ENCODE measurements around the gene ROGDI. TPM values are rescaled to one million over a fixed set of nuclear protein-coding genes. Genes with fewer than 3 reads are reported as not detected.

The ROGDI gene
- total and polyA plus RNA-seq, 2 donors (not counting 3 experiments of a cell fraction or from before 2014, with no cell fraction given): 12.0 to 36.9 TPM

DNA sequence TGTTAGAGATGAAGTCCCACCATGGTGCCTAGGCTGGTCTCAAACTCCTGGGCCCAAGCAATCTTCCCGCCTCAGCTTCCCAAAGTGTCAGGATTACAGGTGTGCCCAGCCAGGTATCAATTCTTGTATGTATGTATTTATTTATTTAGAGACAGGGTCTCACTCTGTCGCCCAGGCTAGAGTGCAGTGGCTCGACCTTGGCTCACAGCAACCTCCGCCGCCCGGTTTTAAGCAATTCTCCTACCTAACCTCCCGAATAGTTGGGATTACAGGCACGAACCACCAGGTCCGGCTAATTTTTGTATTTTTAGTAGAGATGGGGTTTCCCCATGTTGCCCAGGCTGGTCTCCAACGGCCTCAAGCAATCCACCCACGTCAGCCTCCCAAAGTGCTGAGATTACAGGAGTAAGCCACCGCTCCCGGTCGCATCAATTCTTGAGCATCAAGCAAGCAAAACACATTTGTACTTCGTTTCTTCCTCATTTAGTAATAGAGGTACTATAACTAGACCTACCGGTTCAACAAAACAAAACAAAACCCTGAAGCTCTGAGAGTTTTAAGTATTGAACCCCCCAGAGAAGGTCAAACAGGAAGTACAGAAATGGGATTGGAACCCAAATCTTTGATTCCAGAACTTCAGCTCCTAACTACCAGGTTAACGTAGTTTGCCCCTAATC lies 34.4 kb downstream of the ROGDI start:
- Histone ChIP-seq H3K9me1 (replicated peaks; ENCODE audit: control insufficient read depth, extremely low read depth, insufficient read depth, low read length) (no peaks in the 10 kb centered on the region), H3K9me3 (replicated peaks; ENCODE audit: control insufficient read depth, insufficient read depth, low read length) (no peaks in the 10 kb centered on the region)
- BruUV-seq (replicated peaks): no TSS peak

More for the DNA sequence above, 34.4 kb downstream of the ROGDI start:
- Histone ChIP-seq H2AFZ (ENCODE audit: low read depth, low read length) (peak overlapping the region; percentile 80), H3K4me1 (ENCODE audit: control insufficient read depth, extremely low read depth, insufficient read depth, low read length) (peaks cover 15% of the 10 kb centered on the region), H3K79me2 (ENCODE audit: control insufficient read depth, insufficient read depth, low read length) (peaks cover 12% of the 10 kb centered on the region), H3K4me2 (ENCODE audit: insufficient read depth, low read length) (peak overlapping the region; percentile 90), H4K20me1 (replicated peaks; ENCODE audit: control insufficient read depth, extremely low read depth, insufficient read depth, low read length) (no peaks in the 10 kb centered on the region), H3K36me3 (ENCODE audit: control insufficient read depth in 2 of 2, extremely low read depth in 1 of 2, insufficient read depth in 2 of 2, low read length in 2 of 2) (peaks cover 0 to 13% of the 10 kb centered on the region in 2 experiments), H3K4me3 (replicated peaks in 1 of 3; ENCODE audit: insufficient read depth in 1 of 3, low read depth in 1 of 3, low read length in 3 of 3) (peak overlapping the region; percentile 14 to 68 (median 51)), H3K27ac (ENCODE audit: insufficient read depth, low read depth, low read length) (peak overlapping the region; percentile 33), H3K27me3 (ENCODE audit: control insufficient read depth in 2 of 2, insufficient read depth in 2 of 2, low read length in 2 of 2) (no peaks in the 10 kb centered on the region), H3K9ac (replicated peaks; ENCODE audit: extremely low read depth, insufficient read depth, low read length) (peak overlapping the region; percentile 53)
- intact Hi-C loops (cut with micrococcal nuclease) (loop anchor here (1.0 to 2.0 kb wide), 3 partner anchors 34 to 189 kb away; partner anchors contain the start of genes ANKS3, DNAAF8 and ROGDI), dilution Hi-C loops (cut with MboI; ENCODE audit: extremely low pct_ligation_motif_present, low sequenced_read_pairs) (no loop called here)
- ChIA-PET POLR2A (interaction anchor here (1.0 kb wide), 1 partner anchor 35 kb away, joined by 3 read pairs; the partner anchor contains the start of gene ROGDI), CTCF (interaction anchor here (0.9 to 1.4 kb wide), 3 partner anchors 34 to 189 kb away, joined by 3 to 6 read pairs (median 3); partner anchors contain the start of genes ANKS3, DNAAF8 and ROGDI)
- no peak for TF ChIP-seq POLR2A (IDR thresholded peaks at IDR 0.05; ENCODE audit: low read depth, low read length)
- TF ChIP-seq, protein P1, sequence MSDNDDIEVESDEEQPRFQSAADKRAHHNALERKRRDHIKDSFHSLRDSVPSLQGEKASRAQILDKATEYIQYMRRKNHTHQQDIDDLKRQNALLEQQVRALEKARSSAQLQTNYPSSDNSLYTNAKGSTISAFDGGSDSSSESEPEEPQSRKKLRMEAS (IDR thresholded peaks at IDR 0.05; ENCODE audit: insufficient read depth, insufficient read length): no peak
- no peak for TF ChIP-seq EZH2 (IDR thresholded peaks at IDR 0.05; ENCODE audit: borderline replicate concordance, low read depth, low read length, severe bottlenecking)
- TF ChIP-seq MYC (IDR thresholded peaks at IDR 0.05; ENCODE audit: low read depth, low read length): no peak
- no peak for TF ChIP-seq JUN (IDR thresholded peaks at IDR 0.05; ENCODE audit: borderline replicate concordance, insufficient read depth, insufficient read length, low read depth)
- TF ChIP-seq GATA2 (IDR thresholded peaks at IDR 0.05; ENCODE audit: insufficient read depth, insufficient read length, low read depth, low read length): no peak
- TF ChIP-seq FOS (IDR thresholded peaks at IDR 0.05; ENCODE audit: borderline replicate concordance, insufficient read depth, low read length): no peak
- TF ChIP-seq POLR2AphosphoS5 (IDR thresholded peaks at IDR 0.05; ENCODE audit: insufficient read depth, low read depth, low read length): no peak
- TF ChIP-seq, protein P2, sequence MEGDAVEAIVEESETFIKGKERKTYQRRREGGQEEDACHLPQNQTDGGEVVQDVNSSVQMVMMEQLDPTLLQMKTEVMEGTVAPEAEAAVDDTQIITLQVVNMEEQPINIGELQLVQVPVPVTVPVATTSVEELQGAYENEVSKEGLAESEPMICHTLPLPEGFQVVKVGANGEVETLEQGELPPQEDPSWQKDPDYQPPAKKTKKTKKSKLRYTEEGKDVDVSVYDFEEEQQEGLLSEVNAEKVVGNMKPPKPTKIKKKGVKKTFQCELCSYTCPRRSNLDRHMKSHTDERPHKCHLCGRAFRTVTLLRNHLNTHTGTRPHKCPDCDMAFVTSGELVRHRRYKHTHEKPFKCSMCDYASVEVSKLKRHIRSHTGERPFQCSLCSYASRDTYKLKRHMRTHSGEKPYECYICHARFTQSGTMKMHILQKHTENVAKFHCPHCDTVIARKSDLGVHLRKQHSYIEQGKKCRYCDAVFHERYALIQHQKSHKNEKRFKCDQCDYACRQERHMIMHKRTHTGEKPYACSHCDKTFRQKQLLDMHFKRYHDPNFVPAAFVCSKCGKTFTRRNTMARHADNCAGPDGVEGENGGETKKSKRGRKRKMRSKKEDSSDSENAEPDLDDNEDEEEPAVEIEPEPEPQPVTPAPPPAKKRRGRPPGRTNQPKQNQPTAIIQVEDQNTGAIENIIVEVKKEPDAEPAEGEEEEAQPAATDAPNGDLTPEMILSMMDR (IDR thresholded peaks at IDR 0.05; ENCODE audit: extremely low read depth in 1 of 2, insufficient read depth in 1 of 2, low read depth in 1 of 2, low read length in 2 of 2): no peak
- FAIRE-seq: no peak
- DNase-seq (ENCODE audit: low read depth, low spot score): no peak
